HG03469 (cell line): ENCODE results near the gene RPS6KA2.

Source experiments
- ATAC-seq: cut with Tn5 transposase; IDR thresholded peaks from one replicate; pipeline ENCODE4 v1.9.1; 2021; ENCODE audit warnings: mild to moderate bottlenecking, moderate library complexity, moderate number of reproducible peaks; ENCODE audit not compliant: unreplicated experiment

Gene RPS6KA2

DNA sequence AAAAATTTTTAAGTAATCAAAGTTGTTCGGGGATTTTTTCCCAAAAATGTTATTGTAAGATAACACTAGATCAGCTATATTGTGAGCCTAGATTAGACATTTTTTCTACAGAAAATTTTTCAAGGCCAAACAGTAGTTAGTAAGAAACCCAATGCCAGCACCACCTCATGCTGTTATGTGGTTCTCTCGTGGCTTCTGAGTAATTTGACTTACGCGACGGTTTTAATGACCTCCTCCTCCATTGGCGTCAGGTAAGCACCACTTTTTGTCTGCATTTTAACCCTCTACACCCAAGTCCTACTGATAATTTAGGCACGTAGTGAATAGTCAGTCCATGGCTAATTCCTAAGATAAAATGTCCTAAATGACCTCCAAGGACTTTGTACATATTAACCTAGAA, 9.7 kb downstream of the RPS6KA2 start:
- ATAC-seq, result no peak

DNA sequence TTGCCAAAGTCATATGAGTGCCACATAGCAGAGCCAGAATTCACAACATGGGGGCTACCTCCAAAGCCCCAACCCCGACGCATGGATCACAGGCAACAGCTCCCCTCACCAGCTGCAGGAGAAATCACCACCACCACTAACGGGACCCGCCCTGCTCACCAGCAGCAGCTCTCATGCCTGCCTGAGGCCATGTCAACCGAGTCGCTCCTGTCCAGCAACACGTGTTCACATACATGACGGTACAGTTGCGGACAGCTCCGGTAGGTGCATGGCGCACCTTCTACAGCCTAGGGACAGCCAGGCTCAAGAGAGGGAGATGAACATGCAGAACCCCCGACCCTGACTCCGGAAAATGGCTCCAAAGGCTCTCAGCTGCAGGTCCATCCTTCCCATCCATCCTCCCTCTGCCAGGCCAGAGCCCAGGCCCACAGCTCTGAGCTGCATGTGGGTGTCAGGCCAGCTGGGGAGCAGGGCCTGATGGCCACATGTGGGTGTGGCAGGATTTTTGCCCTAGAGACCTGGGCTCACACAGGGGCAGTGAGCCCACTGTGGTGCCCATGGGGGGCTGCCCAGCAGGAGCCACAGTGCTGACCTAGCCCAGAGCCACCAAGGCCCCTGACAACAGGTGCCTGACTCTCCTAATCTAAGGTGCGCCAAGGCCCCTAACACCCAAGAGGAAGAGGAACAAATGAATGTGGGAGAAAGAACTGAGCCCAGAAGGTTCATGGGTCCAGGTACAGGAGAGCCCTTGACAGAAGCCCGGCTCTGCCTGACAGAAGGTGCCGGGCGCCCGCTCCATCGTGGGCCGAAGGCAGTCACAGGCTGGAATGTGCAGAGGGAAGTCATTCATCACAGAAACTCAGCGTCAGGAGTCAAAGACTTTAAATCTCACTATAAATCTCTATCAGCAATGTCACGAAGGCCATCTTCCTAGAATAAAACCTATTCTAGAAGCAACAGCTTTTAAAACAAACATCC, 10.5 kb downstream of the RPS6KA2 start:
- ATAC-seq, result no peak

- ATAC-seq, result no peak
Observed at GRCh38 chr6:166615059-166615770, 11.8 kb downstream of the RPS6KA2 start.

DNA sequence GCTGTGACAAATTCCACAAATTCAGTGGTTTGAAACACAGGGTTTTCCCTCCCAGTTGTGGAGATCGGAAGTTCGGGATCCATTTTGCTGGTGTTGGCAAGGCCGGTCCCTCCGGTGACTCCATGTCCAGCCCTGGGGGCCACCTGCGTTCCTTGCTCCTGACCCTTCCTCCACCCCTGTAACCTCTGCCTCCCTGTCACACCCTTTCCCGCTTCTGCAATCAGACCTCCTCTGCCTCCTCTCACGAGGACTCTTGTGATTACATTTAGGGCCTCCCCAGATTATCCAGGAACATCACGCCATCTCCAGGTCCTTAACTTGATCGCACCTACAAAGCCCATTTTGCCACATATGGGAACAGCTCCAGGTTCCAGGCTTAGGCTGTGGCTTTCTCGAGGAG, 12.5 kb downstream of the RPS6KA2 start:
- ATAC-seq, result no peak

DNA sequence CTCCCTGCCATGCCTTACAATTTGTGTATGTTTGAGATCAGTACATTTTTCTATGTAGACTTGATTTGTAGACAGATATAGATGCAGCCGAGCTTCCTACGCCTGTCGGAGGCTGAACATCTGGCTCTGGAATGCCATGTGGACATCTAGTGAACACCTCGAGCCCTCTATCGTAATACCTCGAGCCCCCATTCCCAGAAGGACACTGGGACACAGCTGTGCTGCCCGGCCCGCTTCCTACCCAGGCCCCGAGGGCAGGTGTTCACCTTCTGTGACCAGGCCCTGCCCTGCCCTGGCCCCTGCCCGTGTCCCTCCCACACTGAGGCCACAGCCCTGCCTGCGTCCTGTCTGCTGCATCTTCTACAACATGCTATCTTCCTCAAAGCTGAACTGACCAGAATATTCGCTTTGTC, 12.9 kb downstream of the RPS6KA2 start:
- no peak for ATAC-seq

- ATAC-seq, result no peak
Observed at GRCh38 chr6:166613027-166613426, 14.0 kb downstream of the RPS6KA2 start.

- ATAC-seq, result no peak
Observed at GRCh38 chr6:166612471-166612881, 14.6 kb downstream of the RPS6KA2 start.

- no peak for ATAC-seq
Observed at GRCh38 chr6:166611631-166612030, 15.4 kb downstream of the RPS6KA2 start.

DNA sequence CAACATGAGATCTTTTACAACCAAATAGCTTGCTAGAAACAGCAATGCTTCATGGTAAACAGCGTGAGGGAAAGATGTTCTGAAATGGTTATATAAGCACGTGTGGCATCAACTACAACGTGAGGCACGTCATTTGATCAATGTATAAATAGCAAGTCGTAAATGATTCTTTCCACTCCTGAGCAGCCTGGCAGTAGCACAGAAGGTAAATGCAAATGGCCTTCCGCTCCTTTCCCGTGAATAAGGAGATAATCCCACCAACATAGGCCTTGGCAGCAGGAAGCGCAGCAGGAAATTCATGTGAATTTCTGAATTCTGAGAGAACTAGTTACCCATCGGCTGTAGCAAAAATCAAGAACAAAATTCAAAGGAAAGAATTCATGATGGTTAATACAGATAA, 17.0 kb downstream of the RPS6KA2 start:
- ATAC-seq, result no peak

DNA sequence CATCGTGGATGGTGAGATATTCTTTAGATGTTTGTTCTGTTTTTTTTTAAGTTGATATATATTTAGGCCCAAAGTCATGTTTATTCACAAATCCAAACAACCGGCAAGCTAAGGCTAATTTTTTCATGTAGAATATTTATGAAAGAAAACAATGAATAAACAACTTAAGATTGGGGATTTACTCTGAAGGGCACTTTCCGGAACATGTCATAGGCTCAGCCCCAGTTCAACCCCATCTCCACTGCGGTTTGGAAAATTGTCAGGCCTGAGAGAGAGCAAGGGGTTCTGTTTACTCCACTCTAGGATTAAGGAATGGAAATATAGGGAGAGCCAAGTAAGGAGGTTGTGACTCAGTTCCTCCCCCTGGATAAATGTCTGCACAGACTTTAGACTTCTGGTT, 18.3 kb downstream of the RPS6KA2 start:
- ATAC-seq, result no peak

GRCh38 chr6:166605752-166606151, 21.3 kb downstream of the RPS6KA2 start:
- no peak for ATAC-seq

GRCh38 chr6:166604911-166605310, 22.1 kb downstream of the RPS6KA2 start:
- no peak for ATAC-seq

DNA sequence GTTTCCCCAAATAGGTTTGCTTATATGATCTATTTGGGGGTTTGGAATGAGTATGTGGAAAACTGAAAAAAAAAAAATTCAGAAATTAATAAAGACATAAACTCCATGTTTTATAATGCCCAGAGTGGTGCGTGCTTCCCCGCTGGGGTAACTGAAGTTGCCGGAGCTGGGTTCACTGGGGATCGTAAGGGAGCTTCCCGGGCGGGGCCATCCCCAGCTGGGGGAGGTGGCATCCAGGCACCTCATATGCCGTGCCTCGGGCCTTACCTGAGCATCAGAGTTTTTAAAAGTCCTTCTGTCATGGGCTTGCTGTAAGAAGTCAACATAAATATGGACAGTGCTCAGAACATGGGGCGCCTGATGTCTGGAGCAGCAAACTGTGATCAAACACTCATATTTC, 22.7 kb downstream of the RPS6KA2 start:
- ATAC-seq, result no peak

DNA sequence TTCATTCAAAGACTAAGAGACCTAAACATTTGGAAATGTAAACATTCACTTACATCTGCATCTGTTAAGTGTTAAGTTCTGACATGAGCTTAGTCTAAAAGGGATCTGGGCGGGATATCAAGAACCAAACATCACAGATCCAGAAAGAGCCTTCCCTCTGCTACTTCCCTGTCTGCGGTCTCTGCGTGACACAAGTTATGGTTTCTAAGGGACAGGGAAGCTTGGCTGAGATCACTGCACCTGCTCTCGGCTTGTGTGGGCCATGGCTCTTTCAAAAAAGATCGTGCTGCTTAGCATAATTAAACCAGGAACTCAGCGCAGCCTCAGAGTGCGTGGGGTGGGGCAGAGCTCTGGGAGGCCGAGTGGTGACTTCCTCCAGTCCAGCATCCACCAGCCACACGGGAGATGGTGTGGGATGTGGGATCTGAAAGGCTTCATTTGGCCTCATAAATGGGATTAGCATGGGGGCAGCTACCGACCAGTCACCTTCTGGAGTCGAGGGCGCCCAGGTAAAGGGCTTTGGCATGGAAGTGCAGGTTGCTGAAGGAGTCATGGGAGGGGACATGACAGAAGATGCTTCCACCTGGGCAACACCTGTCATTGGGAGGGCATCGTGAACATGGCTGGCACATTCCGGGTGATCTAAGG, 23.9 kb downstream of the RPS6KA2 start:
- no peak for ATAC-seq

- ATAC-seq, result no peak
Observed at GRCh38 chr6:166601956-166602355, 25.1 kb downstream of the RPS6KA2 start.

GRCh38 chr6:166600931-166601330, 26.1 kb downstream of the RPS6KA2 start:
- no peak for ATAC-seq

GRCh38 chr6:166599205-166599604, 27.8 kb downstream of the RPS6KA2 start:
- no peak for ATAC-seq

GRCh38 chr6:166598441-166599138, 28.5 kb downstream of the RPS6KA2 start:
- ATAC-seq, result no peak

DNA sequence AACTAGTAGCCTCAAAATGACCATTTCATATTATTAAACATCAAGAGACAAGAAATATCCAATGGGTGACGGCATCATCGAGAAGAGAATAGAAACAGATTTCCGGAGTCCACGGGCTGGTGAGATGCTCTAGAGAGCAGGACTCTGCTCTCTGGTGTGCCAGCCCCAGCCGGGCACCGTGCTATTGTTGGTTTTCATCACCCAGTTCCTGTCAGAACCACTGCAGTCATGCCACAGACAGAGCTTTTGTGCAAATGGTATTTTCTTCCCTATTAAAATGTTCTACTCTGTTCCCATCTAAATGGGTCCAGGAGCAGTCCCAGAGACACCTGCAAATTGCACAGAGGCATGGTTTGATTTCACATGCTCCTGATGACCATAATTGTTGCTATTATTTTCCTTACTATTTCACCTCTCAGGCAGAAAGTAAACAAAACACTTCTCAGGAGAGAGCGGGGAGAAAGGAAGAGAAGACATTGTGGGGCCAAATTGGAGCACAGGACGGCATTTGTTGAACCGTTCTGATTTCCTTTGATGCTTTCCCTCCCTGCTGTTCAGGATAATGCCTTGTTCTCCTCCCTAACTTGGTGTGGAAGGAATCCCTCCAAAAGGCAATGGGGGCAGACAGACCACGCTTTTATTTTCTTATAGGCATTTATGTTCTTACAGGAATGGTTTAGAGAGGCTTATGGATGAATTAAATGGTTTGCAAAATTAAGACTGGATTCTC, 29.2 kb downstream of the RPS6KA2 start:
- ATAC-seq, result no peak
